HG03442 (cell line): ENCODE data around the gene IL1RAPL2.
"Not testable (repeated sequence)": the region's sequence is repeated elsewhere in the genome, so short reads cannot be mapped to it uniquely, and the experiment has no call there.

ENCODE experiments used
- ATAC-seq: cut with Tn5 transposase; IDR thresholded peaks from one replicate; pipeline ENCODE4 v1.9.1; 2021; ENCODE audit warnings: mild to moderate bottlenecking, moderate library complexity; ENCODE audit not compliant: unreplicated experiment

IL1RAPL2 gene

DNA sequence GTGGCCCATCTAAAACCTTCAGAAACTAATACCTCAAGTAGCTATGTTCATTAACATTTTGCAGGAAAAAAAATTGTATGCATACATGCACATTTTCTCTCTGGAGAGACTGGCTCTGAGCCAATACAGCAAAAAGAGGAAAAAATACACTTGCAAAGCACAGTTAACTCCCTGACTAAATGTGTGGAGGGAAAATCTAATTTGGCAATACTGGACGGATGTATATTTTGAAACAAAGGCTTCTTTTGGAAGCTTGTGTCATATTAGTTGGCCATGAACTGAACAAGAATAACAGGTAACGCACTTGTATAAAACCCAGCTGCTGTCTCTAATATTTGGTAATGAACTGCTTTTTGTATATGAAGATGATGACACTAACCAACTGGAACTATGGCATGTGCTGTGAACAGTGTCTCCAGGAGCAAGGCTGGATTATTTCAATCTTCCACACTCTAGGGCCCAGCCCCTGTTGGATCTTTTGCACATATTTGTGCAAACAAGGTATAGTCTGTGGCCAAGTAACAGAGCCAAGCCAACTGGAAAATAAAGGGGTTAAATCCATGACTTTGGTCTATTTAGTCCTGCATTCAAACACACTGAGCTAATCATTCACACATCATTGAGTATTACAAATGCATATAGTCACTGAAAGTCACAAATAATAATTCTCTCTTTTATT lies 1188.4 kb downstream of the IL1RAPL2 start:
- ATAC-seq, result no peak

DNA sequence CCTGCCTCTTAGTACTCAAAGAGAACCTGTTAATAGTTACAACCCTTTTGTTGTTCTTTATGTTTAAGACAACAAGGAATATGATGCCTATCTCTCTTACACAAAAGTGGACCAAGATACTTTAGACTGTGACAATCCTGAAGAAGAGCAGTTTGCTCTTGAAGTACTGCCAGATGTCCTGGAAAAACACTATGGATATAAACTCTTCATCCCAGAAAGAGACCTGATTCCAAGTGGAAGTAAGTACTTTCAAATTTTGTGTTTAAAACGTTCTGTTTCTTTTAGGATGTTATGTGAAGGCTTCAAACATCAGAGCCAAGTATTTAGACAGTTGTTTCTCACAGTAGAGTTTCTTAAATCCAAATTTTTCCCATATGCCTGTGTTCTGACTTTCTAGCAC lies 1189.1 kb downstream of the IL1RAPL2 start:
- no peak for ATAC-seq

DNA sequence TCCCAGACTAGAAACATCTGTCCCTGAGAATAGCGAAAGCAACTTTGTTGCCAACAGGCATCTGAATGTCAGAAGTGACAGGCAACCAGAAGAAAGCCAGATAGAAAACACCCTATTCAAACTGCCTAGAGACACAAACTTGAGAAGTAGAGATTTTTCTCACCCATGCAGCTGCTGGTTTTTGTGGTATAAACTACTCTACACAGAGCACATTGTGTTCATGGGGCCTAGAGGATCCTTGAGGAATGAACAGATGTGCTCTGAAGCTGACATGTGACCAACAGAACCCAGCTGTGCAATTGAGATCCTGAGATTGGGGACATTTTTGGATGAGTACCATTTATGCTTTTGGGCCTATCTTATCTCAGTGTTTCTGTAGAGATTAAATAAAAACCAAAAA lies 1192.8 kb downstream of the IL1RAPL2 start:
- ATAC-seq, result no peak

DNA sequence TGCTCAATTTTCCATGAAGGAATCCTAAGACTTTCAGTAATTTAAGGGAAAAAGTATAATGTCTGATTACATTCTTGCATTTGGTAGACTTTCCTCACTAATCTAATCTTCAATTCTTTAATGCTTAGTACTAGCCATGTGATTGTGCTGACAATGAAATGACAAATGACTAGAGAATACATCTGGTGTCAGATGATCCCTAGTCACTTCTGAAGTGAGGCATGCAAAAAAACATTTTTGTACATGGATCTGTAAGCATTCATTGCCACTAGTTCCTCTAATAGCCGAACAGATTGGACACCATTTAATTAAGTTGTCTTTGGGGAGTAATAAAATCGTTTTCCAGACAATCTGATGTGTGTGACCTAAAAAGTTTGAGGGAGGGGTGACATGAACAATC lies 1193.6 kb downstream of the IL1RAPL2 start:
- no peak for ATAC-seq

DNA sequence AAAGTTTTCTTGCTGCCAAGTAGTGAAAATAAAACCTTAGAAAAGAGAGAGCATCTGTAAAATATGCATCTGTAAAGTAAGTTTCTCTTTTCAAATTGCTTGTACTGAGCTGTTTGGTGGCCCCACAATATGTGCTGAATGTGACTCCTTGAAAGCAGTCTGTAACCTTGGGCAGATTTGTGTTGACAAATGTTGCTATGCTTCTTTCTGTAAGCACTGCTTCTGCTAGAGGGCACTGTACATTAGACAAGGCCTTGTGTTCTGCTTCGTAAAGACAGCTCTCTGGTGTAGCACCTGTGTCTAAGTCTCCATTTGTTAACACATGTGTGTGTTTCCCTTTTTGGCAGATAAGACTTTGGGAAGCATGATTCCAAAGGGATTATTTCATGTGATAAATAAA lies 1199.7 kb downstream of the IL1RAPL2 start:
- ATAC-seq, result no peak

GRCh38 chrX:105773801-105774200 lies 1207.8 kb downstream of the IL1RAPL2 start:
- no peak for ATAC-seq

DNA sequence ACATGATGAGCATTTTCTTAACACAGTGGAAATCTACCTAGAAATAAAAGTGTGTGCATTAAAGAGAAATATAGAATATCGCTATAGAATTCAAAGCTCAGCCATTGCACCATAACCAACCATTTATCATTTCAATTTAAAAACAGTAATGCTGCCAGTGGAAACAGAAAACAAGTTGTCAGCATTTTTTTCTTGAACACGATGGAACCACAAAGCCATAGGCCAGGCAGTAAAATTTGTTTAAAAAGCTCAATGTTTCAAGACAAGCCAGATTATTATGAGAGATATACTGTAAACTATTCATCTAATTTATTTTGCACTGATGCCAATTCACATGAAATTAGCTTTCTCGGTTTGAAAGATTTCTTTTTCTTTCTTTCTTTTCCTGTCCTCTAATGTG lies 1209.7 kb downstream of the IL1RAPL2 start:
- no peak for ATAC-seq

- ATAC-seq, result no peak
Observed at GRCh38 chrX:105781804-105782203, 1215.8 kb downstream of the IL1RAPL2 start.

DNA sequence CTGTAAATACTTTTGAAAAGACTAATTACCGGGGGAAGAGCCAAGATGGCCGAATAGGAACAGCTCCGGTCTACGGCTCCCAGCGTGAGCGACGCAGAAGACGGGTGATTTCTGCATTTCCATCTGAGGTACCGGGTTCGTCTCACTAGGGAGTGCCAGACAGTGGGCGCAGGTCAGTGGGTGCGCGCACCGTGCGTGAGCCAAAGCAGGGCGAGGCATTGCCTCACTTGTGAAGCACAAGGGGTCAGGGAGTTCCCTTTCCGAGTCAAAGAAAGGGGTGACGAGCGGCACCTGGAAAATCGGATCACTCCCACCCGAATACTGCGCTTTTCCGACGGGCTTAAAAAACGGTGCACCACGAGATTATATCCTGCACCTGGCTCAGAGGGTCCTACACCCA lies 1230.9 kb downstream of the IL1RAPL2 start:
- ATAC-seq, result not testable (repeated sequence)

GRCh38 chrX:105803891-105804290 lies 1237.9 kb downstream of the IL1RAPL2 start:
- ATAC-seq, result no peak

DNA sequence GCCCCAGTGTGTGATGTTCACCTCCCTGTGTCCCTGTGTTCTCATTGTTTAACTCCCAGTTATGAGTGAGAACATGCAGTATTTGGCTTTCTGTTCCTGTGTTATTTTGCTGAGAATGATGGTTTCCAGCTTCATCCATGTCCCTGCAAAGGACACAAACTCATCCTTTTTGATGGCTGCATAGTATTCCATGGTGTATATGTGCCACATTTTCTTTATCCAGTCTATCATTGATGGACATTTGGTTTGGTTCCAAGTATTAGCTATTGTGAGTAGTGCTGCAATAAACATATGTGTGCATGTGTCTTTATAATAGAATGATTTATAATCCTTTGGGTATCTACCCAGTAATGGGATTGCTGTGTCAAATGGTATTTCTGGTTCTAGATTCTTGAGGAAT lies 1239.7 kb downstream of the IL1RAPL2 start:
- ATAC-seq, result not testable (repeated sequence)

DNA sequence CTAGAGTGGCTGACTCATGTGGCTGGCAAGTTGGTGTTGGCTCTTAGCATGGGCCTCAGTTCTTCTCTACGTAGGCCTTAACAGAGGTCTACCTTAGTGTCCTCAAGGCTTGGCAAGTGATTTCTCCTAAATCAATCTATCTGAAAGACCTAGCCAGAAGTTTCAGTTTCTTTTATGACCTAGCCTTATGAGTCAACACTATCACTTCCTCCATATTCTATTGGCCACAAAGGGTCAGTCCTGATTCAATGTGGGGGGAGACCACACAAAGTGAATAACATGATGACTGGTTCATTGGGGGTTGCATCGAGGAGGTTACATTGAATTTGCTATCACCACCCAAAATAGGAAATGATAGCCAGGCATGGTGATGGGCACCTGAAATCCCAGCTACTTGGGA lies 1250.5 kb downstream of the IL1RAPL2 start:
- ATAC-seq, result no peak
